Upper lobe of left lung (tissue), 6 donors: ENCODE results near the gene AHCYL2. TPM values are rescaled to one million over a fixed set of nuclear protein-coding genes. Genes with fewer than 3 reads are reported as not detected.
"Not testable (repeated sequence)": the region's sequence is repeated elsewhere in the genome, so short reads cannot be mapped to it uniquely, and the experiment has no call there.

ENCODE experiments used
- ATAC-seq, 2 donors: fragments of 200-7000 bp; cut with Tn5 transposase; one replicate each; pipeline ENCODE4 v1.9.1; 2022; ENCODE audit warnings: mild to moderate bottlenecking in 2 of 2, moderate library complexity in 2 of 2; ENCODE audit not compliant: low FRiP score in 2 of 2
- DNase-seq, 2 donors: peaks; one replicate each; pipeline ENCODE4 v3.0.0-alpha.2; 2019 to 2020
- H3K27ac ChIP-seq, 4 donors: fragments of 200-600 bp; sonication (generic); one replicate each; pipeline ENCODE4 v1.5.1; 2016 to 2019
- H3K27me3 ChIP-seq, 4 donors: fragments of 200-600 bp; sonication (generic); one replicate each; pipeline ENCODE4 v1.5.1; 2017 to 2019
- H3K36me3 ChIP-seq, 4 donors: fragments of 200-600 bp; sonication (generic); one replicate each; pipeline ENCODE4 v1.5.1; 2016 to 2019
- H3K4me1 ChIP-seq, 4 donors: fragments of 200-600 bp; sonication (generic); one replicate each; pipeline ENCODE4 v1.5.1; 2018 to 2019
- H3K4me3 ChIP-seq, 4 donors: fragments of 200-600 bp; sonication (generic); one replicate each; pipeline ENCODE4 v1.5.1; 2017 to 2019; ENCODE audit warnings: mild to moderate bottlenecking in 2 of 4, moderate library complexity in 1 of 4
- H3K9me3 ChIP-seq, 4 donors: fragments of 200-600 bp; sonication (generic); one replicate each; pipeline ENCODE4 v1.5.1; 2018 to 2019
- EP300 ChIP-seq, 4 donors: sonication (generic); formaldehyde crosslinking; IDR thresholded peaks; one replicate each; pipeline ENCODE4 v1.5.1; 2017; ENCODE audit warnings: antibody characterized with exemption in 4 of 4, control low read depth in 2 of 4
- POLR2A ChIP-seq, 4 donors: fragments of 450-650 bp; IDR thresholded peaks; one replicate each; pipeline ENCODE4 v1.5.1; 2016 to 2017; ENCODE audit warnings: antibody characterized with exemption in 4 of 4, mild to moderate bottlenecking in 2 of 4
- POLR2AphosphoS5 ChIP-seq, 2 donors: sonication (generic); formaldehyde crosslinking; IDR thresholded peaks; one replicate each; pipeline ENCODE4 v1.5.1; 2017; ENCODE audit warnings: antibody characterized with exemption in 2 of 2
- WGBS, 2 donors: methylation state at CpG; one replicate each; pipeline ENCODE4 v1.1.5; 2017 to 2018; 5-methylcytosine and 5-hydroxymethylcytosine counted together
- total RNA-seq, 6 donors: library from RNA; depleted of rRNA in 4 of 6; stranded (reverse); fragments of >200 nt in 4 of 6; gene quantifications; one replicate each; pipeline versions ENCODE4 v1.1.0 to v1.2.1, GENCODE V29; 2016 to 2021
- TF ChIP-seq, protein P1 (sequence below), 6 experiments: fragments of 450-650 bp in 4 of 6; fragments of 200-600 bp in 2 of 6; sonication (generic) in 2 of 6; IDR thresholded peaks; one replicate each; pipeline ENCODE4 v1.5.1; 2016 to 2019; ENCODE audit warnings: antibody characterized with exemption in 6 of 6
- donor health status: DM: no; HTN: no; CAD: no; lungs with moderate emphysema.
- donor health status: DM: no; HTN: yes; CAD: no; lungs with severe emphysema.

The AHCYL2 gene
- total RNA-seq, 6 donors from 2014 or later = 41.9 to 197 (median 110) TPM

DNA sequence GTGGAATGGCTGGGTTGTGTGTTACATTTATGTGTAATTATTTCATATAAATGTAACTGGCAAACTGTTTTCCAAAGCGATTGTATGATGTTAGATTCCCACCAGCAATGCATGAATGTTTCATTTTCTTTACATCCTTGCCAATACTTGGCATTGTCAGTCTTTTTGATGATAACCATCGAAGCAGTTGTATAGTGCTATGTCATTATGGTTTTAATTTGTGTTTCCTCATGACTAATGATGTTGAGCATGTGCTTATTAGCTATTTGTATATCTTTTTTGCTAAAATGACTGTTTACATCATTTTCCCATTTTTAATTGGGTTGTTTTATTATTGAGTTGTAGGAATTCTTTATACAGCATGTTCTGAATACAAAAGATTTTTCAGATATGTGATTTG is 22.3 kb downstream of the AHCYL2 start:
- H3K9me3 ChIP-seq = no peaks in the 10 kb centered on the region
- H3K36me3 ChIP-seq = no peaks in the 10 kb centered on the region
- H3K27ac ChIP-seq = no peak overlapping the region
- no peaks in the 10 kb centered on the region for H3K4me1 ChIP-seq
- 40 to 56% methylated on average over 2 of the region's 2 CpGs for WGBS, 2 donors
- no peak for TF ChIP-seq EP300 (IDR thresholded peaks at IDR 0.05)
- no peak for DNase-seq
- no peak for ATAC-seq
- H3K4me3 ChIP-seq = no peak overlapping the region
- no peaks in the 10 kb centered on the region for H3K27me3 ChIP-seq

DNA sequence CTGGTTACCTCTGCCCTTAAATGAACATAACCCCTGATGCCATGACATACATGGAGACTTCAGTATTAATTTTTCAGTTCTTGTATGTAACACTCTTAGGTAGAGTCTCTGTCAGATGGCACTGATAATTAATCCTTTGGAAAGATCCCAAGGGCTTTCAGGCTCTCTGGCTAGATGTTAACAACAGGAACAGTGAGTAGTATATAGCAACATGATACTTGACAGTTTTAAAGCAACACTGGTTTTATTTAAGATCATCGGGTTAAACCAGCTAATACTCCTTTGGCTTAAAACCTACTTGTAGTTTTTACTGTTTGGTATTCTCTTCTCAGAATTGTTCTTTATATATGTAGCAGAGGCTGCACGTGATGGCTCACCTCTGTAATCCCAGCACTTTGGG is 27.3 kb downstream of the AHCYL2 start:
- H3K4me3 ChIP-seq = no peak overlapping the region
- no peak for ATAC-seq
- H3K27me3 ChIP-seq = no peaks in the 10 kb centered on the region
- WGBS, 2 donors = 70 to 90% methylated on average over 2 of the region's 2 CpGs
- no peak for DNase-seq
- H3K9me3 ChIP-seq = no peaks in the 10 kb centered on the region
- no peak overlapping the region for H3K27ac ChIP-seq
- H3K4me1 ChIP-seq = no peaks in the 10 kb centered on the region
- TF ChIP-seq EP300 (IDR thresholded peaks at IDR 0.05) (no peak), POLR2A (IDR thresholded peaks at IDR 0.05) (no peak), POLR2AphosphoS5 (IDR thresholded peaks at IDR 0.05) (no peak)
- TF ChIP-seq, protein P1, sequence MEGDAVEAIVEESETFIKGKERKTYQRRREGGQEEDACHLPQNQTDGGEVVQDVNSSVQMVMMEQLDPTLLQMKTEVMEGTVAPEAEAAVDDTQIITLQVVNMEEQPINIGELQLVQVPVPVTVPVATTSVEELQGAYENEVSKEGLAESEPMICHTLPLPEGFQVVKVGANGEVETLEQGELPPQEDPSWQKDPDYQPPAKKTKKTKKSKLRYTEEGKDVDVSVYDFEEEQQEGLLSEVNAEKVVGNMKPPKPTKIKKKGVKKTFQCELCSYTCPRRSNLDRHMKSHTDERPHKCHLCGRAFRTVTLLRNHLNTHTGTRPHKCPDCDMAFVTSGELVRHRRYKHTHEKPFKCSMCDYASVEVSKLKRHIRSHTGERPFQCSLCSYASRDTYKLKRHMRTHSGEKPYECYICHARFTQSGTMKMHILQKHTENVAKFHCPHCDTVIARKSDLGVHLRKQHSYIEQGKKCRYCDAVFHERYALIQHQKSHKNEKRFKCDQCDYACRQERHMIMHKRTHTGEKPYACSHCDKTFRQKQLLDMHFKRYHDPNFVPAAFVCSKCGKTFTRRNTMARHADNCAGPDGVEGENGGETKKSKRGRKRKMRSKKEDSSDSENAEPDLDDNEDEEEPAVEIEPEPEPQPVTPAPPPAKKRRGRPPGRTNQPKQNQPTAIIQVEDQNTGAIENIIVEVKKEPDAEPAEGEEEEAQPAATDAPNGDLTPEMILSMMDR (IDR thresholded peaks at IDR 0.05) = no peak
- H3K36me3 ChIP-seq = no peaks in the 10 kb centered on the region

DNA sequence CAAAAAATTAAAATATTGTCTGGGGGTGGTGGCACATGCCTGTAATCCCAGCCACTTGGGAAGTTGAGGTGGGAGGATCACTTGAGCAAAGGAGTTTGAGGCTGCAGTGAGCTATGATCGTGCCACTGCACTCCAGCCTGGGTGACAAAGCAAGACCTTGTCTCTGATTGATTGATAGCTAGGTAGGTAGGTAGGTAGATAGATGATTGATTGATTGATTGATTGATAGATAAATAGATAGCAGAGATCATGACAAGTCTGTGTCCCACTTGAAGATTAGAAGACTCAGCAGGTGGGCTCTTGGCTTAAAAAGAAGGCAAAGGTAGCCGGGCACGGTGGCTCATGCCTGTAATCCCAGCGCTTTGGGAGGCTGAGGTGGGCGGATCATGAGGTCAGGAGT is 27.8 kb downstream of the AHCYL2 start:
- not testable (repeated sequence) for H3K27me3 ChIP-seq, H3K9me3 ChIP-seq, H3K4me1 ChIP-seq, ATAC-seq, H3K36me3 ChIP-seq, H3K27ac ChIP-seq, H3K4me3 ChIP-seq, DNase-seq
- WGBS, 2 donors = 96 to 98% methylated on average over 5 of the region's 5 CpGs

DNA sequence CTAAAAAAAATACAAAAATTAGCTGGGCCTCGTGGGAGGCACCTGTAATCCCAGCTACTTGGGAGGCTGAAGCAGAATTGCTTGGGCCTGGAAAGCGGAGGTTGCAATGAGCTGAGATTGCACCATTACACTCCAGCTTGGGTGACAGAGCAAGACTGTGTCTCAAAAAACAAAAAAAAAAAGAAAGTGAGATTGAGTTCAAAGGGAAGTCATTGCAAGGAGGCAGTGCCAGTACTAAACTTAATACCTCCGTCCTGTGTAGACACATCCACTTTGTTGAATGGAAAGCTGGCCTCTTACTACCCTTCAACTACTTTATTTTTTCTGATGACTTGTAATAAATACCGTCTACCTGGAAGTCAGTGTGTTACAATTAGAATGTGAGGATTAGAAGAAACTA is 31.0 kb downstream of the AHCYL2 start:
- Histone ChIP-seq H3K36me3 (no peaks in the 10 kb centered on the region), H3K27me3 (no peaks in the 10 kb centered on the region), H3K4me1 (no peaks in the 10 kb centered on the region), H3K27ac (no peak overlapping the region), H3K9me3 (no peaks in the 10 kb centered on the region), H3K4me3 (no peak overlapping the region)
- DNase-seq (no peak), ATAC-seq (no peak)
- TF ChIP-seq, protein P1 (IDR thresholded peaks at IDR 0.05) = no peak
- no peak for TF ChIP-seq POLR2AphosphoS5 (IDR thresholded peaks at IDR 0.05)
- no peak for TF ChIP-seq EP300 (IDR thresholded peaks at IDR 0.05)
- no peak for TF ChIP-seq POLR2A (IDR thresholded peaks at IDR 0.05)
- WGBS, 2 donors = 88 to 94% methylated on average over 4 of the region's 4 CpGs

DNA sequence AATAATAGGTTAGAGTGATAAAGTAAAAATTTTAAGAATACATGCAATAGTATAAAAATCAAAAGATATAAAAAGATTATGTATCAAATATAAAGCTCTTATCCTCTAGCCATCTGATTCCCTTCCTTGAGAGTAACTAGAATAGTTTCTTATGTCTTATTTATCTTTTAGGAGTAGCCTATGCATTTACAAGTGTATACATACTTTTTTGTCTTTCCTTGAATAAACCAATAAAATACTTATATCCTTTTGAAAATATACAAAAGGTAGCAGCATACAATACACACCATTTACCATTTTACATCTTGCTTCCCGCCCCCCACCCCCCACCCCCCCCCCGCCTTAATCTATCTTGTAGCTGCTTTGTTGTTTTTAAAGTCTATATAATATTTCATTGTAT is 31.4 kb downstream of the AHCYL2 start:
- 91 to 95% methylated on average over 2 of the region's 2 CpGs for WGBS, 2 donors
- no peak for ATAC-seq
- H3K9me3 ChIP-seq = no peaks in the 10 kb centered on the region

DNA sequence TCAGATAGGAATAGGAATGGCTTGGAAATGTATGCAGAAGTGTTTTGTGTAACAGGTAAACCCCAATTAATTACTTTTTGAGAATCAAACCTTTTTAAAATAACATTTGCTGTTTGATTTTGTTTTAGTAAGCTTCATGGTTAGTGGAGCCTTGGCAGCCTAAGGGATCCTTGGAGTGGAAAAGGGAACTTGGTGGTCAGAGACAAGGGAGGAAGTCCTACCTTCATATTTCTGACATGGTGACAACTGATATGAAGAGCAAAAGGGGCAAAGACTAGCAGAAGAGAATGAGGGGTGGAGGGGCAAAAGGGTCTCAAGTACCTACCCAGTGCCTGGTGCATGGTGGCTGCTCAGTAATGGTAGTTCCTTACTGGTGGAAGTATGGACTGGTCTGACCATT is 32.3 kb downstream of the AHCYL2 start:
- Histone ChIP-seq H3K9me3 (no peaks in the 10 kb centered on the region), H3K4me3 (no peak overlapping the region), H3K27ac (no peak overlapping the region), H3K4me1 (no peaks in the 10 kb centered on the region), H3K36me3 (no peaks in the 10 kb centered on the region), H3K27me3 (no peaks in the 10 kb centered on the region)
- ATAC-seq = no peak
- no peak for DNase-seq
- TF ChIP-seq, protein P1 (IDR thresholded peaks at IDR 0.05) = no peak
- no peak for TF ChIP-seq POLR2AphosphoS5 (IDR thresholded peaks at IDR 0.05)
- TF ChIP-seq EP300 (IDR thresholded peaks at IDR 0.05) = no peak
- TF ChIP-seq POLR2A (IDR thresholded peaks at IDR 0.05) = no peak

More for the DNA sequence above, 31.4 kb downstream of the AHCYL2 start:
- TF ChIP-seq EP300 (IDR thresholded peaks at IDR 0.05) (no peak), POLR2AphosphoS5 (IDR thresholded peaks at IDR 0.05) (no peak), POLR2A (IDR thresholded peaks at IDR 0.05) (no peak)
- TF ChIP-seq, protein P1 (IDR thresholded peaks at IDR 0.05) = no peak
- no peak overlapping the region for H3K27ac ChIP-seq
- no peak for DNase-seq
- H3K4me1 ChIP-seq = no peaks in the 10 kb centered on the region
- no peaks in the 10 kb centered on the region for H3K27me3 ChIP-seq
- H3K4me3 ChIP-seq = no peak overlapping the region
- H3K36me3 ChIP-seq = no peaks in the 10 kb centered on the region
